HUES48 (cell line): ENCODE results near the gene ERICH6B.

ENCODE experiments used
- H3K27ac ChIP-seq: one replicate; pipeline ENCODE4 v1.7.0; 2013; ENCODE audit warnings: low read depth, low read length, inconsistent platforms
- H3K27me3 ChIP-seq: 2 replicates; pipeline ENCODE4 v1.6.1; 2013; ENCODE audit warnings: mild to moderate bottlenecking, low read length; ENCODE audit not compliant: control insufficient read depth, insufficient read depth
- H3K36me3 ChIP-seq: 2 replicates; pipeline ENCODE4 v1.6.1; 2013; ENCODE audit warnings: low read length; ENCODE audit not compliant: control insufficient read depth, insufficient read depth
- H3K4me1 ChIP-seq: 2 replicates; pipeline ENCODE4 v1.6.1; 2013; ENCODE audit warnings: mild to moderate bottlenecking, low read length; ENCODE audit not compliant: control insufficient read depth, insufficient read depth
- H3K4me3 ChIP-seq: 2 replicates; pipeline ENCODE4 v1.5.1; 2013; ENCODE audit warnings: mild to moderate bottlenecking, low read depth, low read length
- H3K9ac ChIP-seq: 2 replicates; pipeline ENCODE4 v1.6.1; 2013; ENCODE audit warnings: mild to moderate bottlenecking, low read depth, low read length, moderate library complexity
- H3K9me3 ChIP-seq: 2 replicates; pipeline ENCODE4 v1.6.1; 2013; ENCODE audit warnings: low read length; ENCODE audit not compliant: control insufficient read depth, insufficient read depth

The ERICH6B gene

GRCh38 chr13:45519493-45519892, 96.0 kb downstream of the ERICH6B start:
- peaks cover 71% of the 10 kb centered on the region for H3K36me3 ChIP-seq
- no peaks in the 10 kb centered on the region for H3K27me3 ChIP-seq
- H3K9me3 ChIP-seq = no peaks in the 10 kb centered on the region
- H3K27ac ChIP-seq = no peak overlapping the region
- H3K9ac ChIP-seq = no peak overlapping the region
- peaks cover 6% of the 10 kb centered on the region; the same call in 1 of the 2 replicates for H3K4me1 ChIP-seq
- no peak overlapping the region for H3K4me3 ChIP-seq

GRCh38 chr13:45518525-45519245, 96.9 kb downstream of the ERICH6B start:
- H3K4me1 ChIP-seq = no peaks in the 10 kb centered on the region
- H3K9me3 ChIP-seq = no peaks in the 10 kb centered on the region
- H3K4me3 ChIP-seq = no peak overlapping the region
- H3K27me3 ChIP-seq = no peaks in the 10 kb centered on the region
- no peak overlapping the region for H3K27ac ChIP-seq
- no peak overlapping the region for H3K9ac ChIP-seq
- H3K36me3 ChIP-seq = peaks cover 65% of the 10 kb centered on the region

- Histone ChIP-seq H3K4me3 (no peak overlapping the region), H3K9ac (no peak overlapping the region), H3K36me3 (peaks cover 73% of the 10 kb centered on the region), H3K27me3 (no peaks in the 10 kb centered on the region), H3K9me3 (no peaks in the 10 kb centered on the region), H3K27ac (no peak overlapping the region), H3K4me1 (no peaks in the 10 kb centered on the region)
Observed at GRCh38 chr13:45516757-45517156, 98.8 kb downstream of the ERICH6B start.

GRCh38 chr13:45512098-45512496, 103.4 kb downstream of the ERICH6B start:
- H3K4me3 ChIP-seq = no peak overlapping the region
- H3K9me3 ChIP-seq = no peaks in the 10 kb centered on the region
- H3K36me3 ChIP-seq = peaks cover 60% of the 10 kb centered on the region
- no peaks in the 10 kb centered on the region for H3K4me1 ChIP-seq
- H3K9ac ChIP-seq = no peak overlapping the region
- H3K27ac ChIP-seq = no peak overlapping the region
- H3K27me3 ChIP-seq = no peaks in the 10 kb centered on the region

- H3K9me3 ChIP-seq = no peaks in the 10 kb centered on the region
- H3K4me3 ChIP-seq = no peak overlapping the region
- H3K4me1 ChIP-seq = no peaks in the 10 kb centered on the region
- no peak overlapping the region for H3K9ac ChIP-seq
- H3K36me3 ChIP-seq = peaks cover 60% of the 10 kb centered on the region
- no peaks in the 10 kb centered on the region for H3K27me3 ChIP-seq
- peak overlapping the region; percentile 30 for H3K27ac ChIP-seq
Observed at GRCh38 chr13:45511310-45512097, 104.0 kb downstream of the ERICH6B start.

GRCh38 chr13:45510672-45511071, 104.9 kb downstream of the ERICH6B start:
- Histone ChIP-seq H3K9ac (no peak overlapping the region), H3K9me3 (no peaks in the 10 kb centered on the region), H3K27me3 (no peaks in the 10 kb centered on the region), H3K4me3 (no peak overlapping the region), H3K27ac (peak overlapping the region; percentile 57), H3K4me1 (no peaks in the 10 kb centered on the region), H3K36me3 (peaks cover 60% of the 10 kb centered on the region)

- H3K4me1 ChIP-seq = no peaks in the 10 kb centered on the region
- H3K4me3 ChIP-seq = no peak overlapping the region
- H3K27ac ChIP-seq = no peak overlapping the region
- H3K9me3 ChIP-seq = no peaks in the 10 kb centered on the region
- no peaks in the 10 kb centered on the region for H3K27me3 ChIP-seq
- peaks cover 66% of the 10 kb centered on the region for H3K36me3 ChIP-seq
- no peak overlapping the region for H3K9ac ChIP-seq
Observed at GRCh38 chr13:45508776-45509175, 106.8 kb downstream of the ERICH6B start.

- Histone ChIP-seq H3K27ac (no peak overlapping the region), H3K9me3 (no peaks in the 10 kb centered on the region), H3K27me3 (no peaks in the 10 kb centered on the region), H3K4me1 (no peaks in the 10 kb centered on the region), H3K9ac (no peak overlapping the region), H3K4me3 (no peak overlapping the region), H3K36me3 (peaks cover 63% of the 10 kb centered on the region)
Observed at GRCh38 chr13:45506811-45507210, 108.7 kb downstream of the ERICH6B start.

GRCh38 chr13:45503658-45504057, 111.9 kb downstream of the ERICH6B start:
- peaks cover 56% of the 10 kb centered on the region for H3K36me3 ChIP-seq
- no peak overlapping the region for H3K9ac ChIP-seq
- H3K4me3 ChIP-seq = no peak overlapping the region
- no peak overlapping the region for H3K27ac ChIP-seq
- no peaks in the 10 kb centered on the region for H3K9me3 ChIP-seq
- H3K4me1 ChIP-seq = no peaks in the 10 kb centered on the region
- H3K27me3 ChIP-seq = no peaks in the 10 kb centered on the region

- Histone ChIP-seq H3K27me3 (no peaks in the 10 kb centered on the region), H3K9me3 (no peaks in the 10 kb centered on the region), H3K4me1 (no peaks in the 10 kb centered on the region), H3K27ac (no peak overlapping the region), H3K4me3 (no peak overlapping the region), H3K9ac (no peak overlapping the region), H3K36me3 (peaks cover 63% of the 10 kb centered on the region)
Observed at GRCh38 chr13:45501175-45501526, 114.4 kb downstream of the ERICH6B start.

- Histone ChIP-seq H3K36me3 (peaks cover 63% of the 10 kb centered on the region), H3K9ac (no peak overlapping the region), H3K27me3 (no peaks in the 10 kb centered on the region), H3K9me3 (no peaks in the 10 kb centered on the region), H3K4me3 (no peak overlapping the region), H3K4me1 (no peaks in the 10 kb centered on the region), H3K27ac (no peak overlapping the region)
Observed at GRCh38 chr13:45500492-45501174, 114.9 kb downstream of the ERICH6B start.
